Suppressor macrophage treated with lipopolysaccharide for 4 hours (primary cell): ENCODE measurements around the gene YAE1.
"Not testable (repeated sequence)": the region's sequence is repeated elsewhere in the genome, so short reads cannot be mapped to it uniquely, and the experiment has no call there.

Source experiments
- DNase-seq: peaks from one replicate; pipeline ENCODE4 v3.0.0-alpha.2; 2020

The YAE1 gene

GRCh38 chr7:39566023-39566921 lies at the start of gene YAE1:
YAE1 (plus strand) TSS chr7:39566404; CDS start chr7:39566419, 15 bp downstream.
- DNase-seq: peak; percentile 79

GRCh38 chr7:39516498-39516897 lies 49.7 kb upstream of the YAE1 start:
- DNase-seq: no peak

GRCh38 chr7:39517240-39517639 lies 49.0 kb upstream of the YAE1 start:
- DNase-seq: no peak

- no peak for DNase-seq
Observed at GRCh38 chr7:39525926-39526325, 40.3 kb upstream of the YAE1 start.

GRCh38 chr7:39526666-39527065 lies 39.5 kb upstream of the YAE1 start:
- no peak for DNase-seq

GRCh38 chr7:39527296-39527695 lies 38.9 kb upstream of the YAE1 start:
- DNase-seq: no peak

- DNase-seq: no peak
Observed at GRCh38 chr7:39527951-39528350, 38.3 kb upstream of the YAE1 start.

- DNase-seq: no peak
Observed at GRCh38 chr7:39528849-39529248, 37.4 kb upstream of the YAE1 start.

- DNase-seq: no peak
Observed at GRCh38 chr7:39529582-39529981, 36.6 kb upstream of the YAE1 start.

- no peak for DNase-seq
Observed at GRCh38 chr7:39530971-39531370, 35.2 kb upstream of the YAE1 start.

- DNase-seq: no peak
Observed at GRCh38 chr7:39531818-39532217, 34.4 kb upstream of the YAE1 start.

- DNase-seq: no peak
Observed at GRCh38 chr7:39532832-39533231, 33.4 kb upstream of the YAE1 start.

- DNase-seq: no peak
Observed at GRCh38 chr7:39534599-39534998, 31.6 kb upstream of the YAE1 start.

- DNase-seq: no peak
Observed at GRCh38 chr7:39535064-39535463, 31.1 kb upstream of the YAE1 start.

GRCh38 chr7:39535720-39536119 lies 30.5 kb upstream of the YAE1 start:
- no peak for DNase-seq

GRCh38 chr7:39536951-39537350 lies 29.3 kb upstream of the YAE1 start:
- DNase-seq: no peak

- no peak for DNase-seq
Observed at GRCh38 chr7:39539816-39540215, 26.4 kb upstream of the YAE1 start.

GRCh38 chr7:39540320-39540719 lies 25.9 kb upstream of the YAE1 start:
- no peak for DNase-seq

- DNase-seq: no peak
Observed at GRCh38 chr7:39541511-39541910, 24.7 kb upstream of the YAE1 start.

- DNase-seq: not testable (repeated sequence)
Observed at GRCh38 chr7:39544774-39545173, 21.4 kb upstream of the YAE1 start.

GRCh38 chr7:39547336-39547735 lies 18.9 kb upstream of the YAE1 start:
- no peak for DNase-seq

- no peak for DNase-seq
Observed at GRCh38 chr7:39550411-39550810, 15.8 kb upstream of the YAE1 start.

GRCh38 chr7:39553436-39553835 lies 12.8 kb upstream of the YAE1 start:
- DNase-seq: no peak

- DNase-seq: no peak
Observed at GRCh38 chr7:39554583-39555165, 11.5 kb upstream of the YAE1 start.

- DNase-seq: no peak
Observed at GRCh38 chr7:39557222-39557621, 9.0 kb upstream of the YAE1 start.
